K562 (cell line): ENCODE measurements around the gene SQOR. TPM values are rescaled to one million over a fixed set of nuclear protein-coding genes. Genes with fewer than 3 reads are reported as not detected.
A peak's percentile ranks its signal among the peaks of the same experiment; 100 is the strongest.

Experiments used
- ARID2 ChIP-seq: fragments of 450-650 bp; IDR thresholded peaks from 2 replicates; pipeline ENCODE4 v1.6.1; 2017; ENCODE audit warnings: antibody characterized with exemption, mild to moderate bottlenecking
- BDP1 ChIP-seq: IDR thresholded peaks from 3 replicates; pipeline ENCODE4 v1.6.1; 2011; ENCODE audit not compliant: insufficient read length, insufficient read depth
- BHLHE40 ChIP-seq: IDR thresholded peaks from 2 replicates; pipeline ENCODE4 v1.6.1; 2011; ENCODE audit warnings: low read length, improper control_type of control experiment
- DMBX1 ChIP-seq: fragments of 250-450 bp; sonication (Bioruptor Pico); IDR thresholded peaks from 2 replicates; pipeline ENCODE4 v1.8.0; 2022; ENCODE audit warnings: inconsistent platforms, mild to moderate bottlenecking, moderate library complexity, borderline replicate concordance
- FOXP4 ChIP-seq: sonication (generic); formaldehyde crosslinking; IDR thresholded peaks from 2 replicates; pipeline ENCODE4 v1.8.0; 2022; ENCODE audit warnings: mild to moderate bottlenecking, missing genetic modification reagents, borderline replicate concordance
- KAT2B ChIP-seq: IDR thresholded peaks from one replicate; pipeline ENCODE4 v1.6.1; 2012; ENCODE audit warnings: low read depth, mild to moderate bottlenecking, control low read depth, inconsistent platforms, low read length, moderate library complexity
- KDM4B ChIP-seq, 2 experiments: fragments of 450-650 bp in 1 of 2; sonication (generic) in 1 of 2; IDR thresholded peaks; 2 replicates each; pipeline ENCODE4 v1.6.1; 2016 to 2017; ENCODE audit warnings: borderline replicate concordance in 2 of 2, antibody characterized with exemption in 1 of 2, low read depth in 1 of 2, mild to moderate bottlenecking in 1 of 2
- KLF1 ChIP-seq: fragments of 450-650 bp; IDR thresholded peaks from 2 replicates; pipeline ENCODE4 v1.6.1; 2016; ENCODE audit warnings: missing genetic modification characterization, missing compliant biosample characterization
- NELFE ChIP-seq: IDR thresholded peaks from 2 replicates; pipeline ENCODE4 v1.6.1; 2011; ENCODE audit warnings: mild to moderate bottlenecking; ENCODE audit not compliant: insufficient read depth, insufficient read length
- NR2C1 ChIP-seq, 2 experiments: fragments of 450-650 bp; IDR thresholded peaks; 2 replicates each; pipeline ENCODE4 v1.6.1; 2017; ENCODE audit warnings: mild to moderate bottlenecking in 2 of 2, antibody characterized with exemption in 1 of 2, inconsistent platforms in 1 of 2, missing compliant biosample characterization in 1 of 2, missing genetic modification characterization in 1 of 2
- ZNF121 ChIP-seq: sonication (generic); formaldehyde crosslinking; conservative IDR thresholded peaks from 2 replicates; pipeline ENCODE4 v1.8.0; 2022; ENCODE audit warnings: missing genetic modification reagents
- ZNF324 ChIP-seq: fragments of 250-450 bp; sonication (Bioruptor Pico); IDR thresholded peaks from 2 replicates; pipeline ENCODE4 v1.4.0; 2020; ENCODE audit warnings: mild to moderate bottlenecking
- ZNF407 ChIP-seq: fragments of 450-650 bp; IDR thresholded peaks from 2 replicates; pipeline ENCODE4 v1.6.1; 2016; ENCODE audit warnings: low read depth
- polyA plus RNA-seq, 8 experiments: library from polyadenylated mRNA; depleted of rRNA in 4 of 8; stranded (reverse) in 5 of 8; unstranded in 3 of 8; fragments of >200 nt; fragmentation: Nextera tagmentation in 2 of 8; fragmentation: Illumina TruSeq in 1 of 8; extraction: Ambion mirVana in 2 of 8; extraction: Trizol in 1 of 8; gene quantifications; 2 replicates each; pipeline versions ENCODE4 v1.2.1 to v1.2.3, GENCODE V29; 2011 to 2014; ENCODE audit warnings: inconsistent platforms in 1 of 8, missing spikeins in 1 of 8
- total RNA-seq, 7 experiments: library from RNA; depleted of rRNA in 6 of 7; stranded (reverse); fragments of >200 nt in 6 of 7; fragmentation: Illumina TruSeq in 2 of 7; extraction: Trizol in 2 of 7; gene quantifications; 2 replicates each; pipeline versions ENCODE4 v1.2.1 to v1.2.3, GENCODE V29; 2011 to 2021; ENCODE audit warnings: low replicate concordance in 1 of 7

The SQOR gene
- total and polyA plus RNA-seq, 9 of the 15 experiments (the other 6 are each of a cell fraction or from before 2014, with no cell fraction given) = 0.32 to 1.6 (median 1.1) TPM

GRCh38 chr15:45587095-45587862 is 47.5 kb upstream of the SQOR start, which contains the start of gene BLOC1S6 (continued):
- TF ChIP-seq ZNF407 (peak; percentile 87), BHLHE40 (peak; percentile 80), BDP1 (no peak), KDM4B (IDR thresholded peaks at IDR 0.05; ENCODE audit: borderline replicate concordance in 2 of 2, low read depth in 1 of 2) (peak in 1 of 2 experiments; percentile 32; a peak in 1 of 4 replicates), ARID2 (no peak), NR2C1 (IDR thresholded peaks at IDR 0.05) (peak; percentile 62), NR2C1 (tag; IDR thresholded peaks at IDR 0.05) (peak; percentile 44; the same call in 1 of the 2 replicates), NELFE (no peak), DMBX1 (CRISPR knock-in tag) (no peak), ZNF121 (no peak), KAT2B (no peak), ZNF324 (CRISPR knock-in tag) (no peak), FOXP4 (CRISPR knock-in tag) (0 out of 2 replicates have a peak, but pooled peaks have one; percentile 42), KLF1 (tag) (no peak)
